HG03442 (cell line): ENCODE results near the gene WNT5A.
A peak's percentile ranks its signal among the peaks of the same experiment; 100 is the strongest.

Experiments used
- ATAC-seq: cut with Tn5 transposase; IDR thresholded peaks from one replicate; pipeline ENCODE4 v1.9.1; 2021; ENCODE audit warnings: mild to moderate bottlenecking, moderate library complexity; ENCODE audit not compliant: unreplicated experiment

Gene WNT5A

GRCh38 chr3:55482496-55483195 lies 4.5 kb downstream of the WNT5A start:
- ATAC-seq: no peak

GRCh38 chr3:55481744-55482495 lies 5.2 kb downstream of the WNT5A start:
- no peak for ATAC-seq

- ATAC-seq: no peak
Observed at GRCh38 chr3:55480911-55481743, 6.0 kb downstream of the WNT5A start.

DNA sequence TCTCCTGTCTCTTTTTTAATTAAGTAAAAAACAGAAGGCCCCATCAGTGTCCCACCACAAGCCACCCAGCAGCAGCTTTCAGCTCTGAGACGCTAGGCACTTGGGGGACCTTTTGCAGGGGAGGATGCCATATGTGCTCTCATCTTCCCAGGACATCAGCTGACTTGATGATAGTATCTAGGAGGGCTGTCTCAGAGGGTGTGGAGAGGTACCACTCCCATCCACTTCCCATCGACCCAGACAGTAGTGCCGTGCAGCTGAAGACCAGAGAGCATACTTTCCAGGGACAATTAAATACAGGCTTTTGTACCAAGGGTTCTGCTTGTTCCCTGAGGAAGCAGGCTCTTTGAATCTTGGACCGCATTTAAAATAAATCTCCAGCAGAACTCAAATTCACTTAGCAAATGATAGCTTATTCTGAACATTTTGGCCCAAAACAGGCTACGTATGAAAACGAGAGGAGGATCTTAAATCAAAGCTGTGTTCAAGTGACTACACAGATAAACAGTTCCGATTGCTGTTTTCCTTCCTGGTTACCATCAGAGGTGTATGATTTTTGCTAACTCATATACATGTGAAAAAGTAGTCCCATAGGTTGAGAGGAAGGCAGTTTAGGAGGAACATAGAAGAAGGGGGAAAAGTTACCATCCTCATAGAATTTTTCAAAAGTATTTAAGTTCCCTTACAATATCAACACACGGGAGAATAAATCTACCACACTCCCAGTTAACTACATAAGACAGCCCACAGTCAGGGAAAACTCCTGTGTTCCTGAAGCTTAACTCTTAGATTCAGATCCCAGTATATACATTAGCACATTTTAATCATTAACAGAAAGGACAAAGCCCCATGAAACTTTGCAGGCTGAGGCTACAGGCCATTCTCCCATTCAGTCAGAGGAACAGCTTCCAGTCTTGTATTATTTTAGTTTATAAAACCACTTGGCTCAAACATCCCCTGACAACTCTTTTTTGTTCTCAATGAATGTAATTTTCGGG lies 9.5 kb downstream of the WNT5A start:
- no peak for ATAC-seq

DNA sequence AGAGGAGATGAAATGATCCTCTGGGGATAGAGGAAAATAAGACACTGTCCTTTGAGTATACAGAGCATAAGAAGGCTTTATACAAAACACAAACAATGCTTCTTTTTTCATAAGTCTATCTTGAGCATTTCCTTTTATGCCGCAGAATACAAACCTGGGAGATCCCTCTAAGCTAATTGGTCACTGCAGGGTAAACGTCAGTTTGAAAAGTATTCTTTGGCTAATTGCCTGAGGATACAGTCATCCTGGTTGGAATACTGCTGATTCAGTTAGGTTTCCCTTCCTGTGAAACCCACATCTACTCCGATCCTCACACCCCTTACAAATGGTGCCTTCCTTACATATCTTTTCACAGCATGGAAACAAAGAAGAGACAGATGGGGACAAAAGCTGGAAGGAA lies 10.6 kb downstream of the WNT5A start:
- ATAC-seq: no peak

DNA sequence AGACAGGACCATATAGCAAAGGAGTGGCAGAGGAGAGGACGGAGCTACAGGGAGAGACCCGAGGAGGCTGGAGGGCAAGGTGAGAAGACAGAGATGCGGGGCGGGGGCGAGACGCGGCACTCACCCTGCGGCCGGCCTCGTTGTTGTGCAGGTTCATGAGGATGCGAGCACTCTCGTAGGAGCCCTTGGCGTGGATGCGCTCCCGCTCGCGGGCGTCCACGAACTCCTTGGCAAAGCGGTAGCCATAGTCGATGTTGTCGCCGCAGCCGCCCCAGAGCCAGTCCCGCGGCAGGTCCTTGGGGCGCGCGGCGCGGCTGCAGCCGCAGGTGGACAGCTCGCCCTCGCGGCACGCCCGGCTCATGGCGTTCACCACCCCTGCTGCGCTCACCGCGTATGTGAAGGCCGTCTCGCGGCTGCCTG lies 12.9 kb downstream of the WNT5A start:
- ATAC-seq: no peak

DNA sequence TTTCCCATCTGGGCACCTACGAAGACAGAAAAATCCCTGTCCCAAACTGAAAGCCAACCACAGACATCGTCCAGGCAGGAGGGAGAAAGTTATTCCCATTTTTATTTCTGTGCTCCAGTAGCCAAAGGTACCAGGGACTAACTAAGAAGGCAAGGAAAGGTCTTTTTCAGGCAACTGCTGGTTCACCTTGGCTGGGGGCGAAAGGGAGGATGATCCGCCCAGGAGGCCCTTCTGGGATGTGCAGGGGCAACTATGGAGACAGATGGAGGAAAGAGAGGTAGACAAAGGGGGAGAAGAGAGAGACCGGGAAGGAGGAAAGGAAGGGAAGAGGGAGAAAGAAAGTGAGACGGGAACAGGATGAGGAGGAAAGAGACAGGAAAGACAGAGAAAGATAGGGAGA lies 13.3 kb downstream of the WNT5A start:
- no peak for ATAC-seq

DNA sequence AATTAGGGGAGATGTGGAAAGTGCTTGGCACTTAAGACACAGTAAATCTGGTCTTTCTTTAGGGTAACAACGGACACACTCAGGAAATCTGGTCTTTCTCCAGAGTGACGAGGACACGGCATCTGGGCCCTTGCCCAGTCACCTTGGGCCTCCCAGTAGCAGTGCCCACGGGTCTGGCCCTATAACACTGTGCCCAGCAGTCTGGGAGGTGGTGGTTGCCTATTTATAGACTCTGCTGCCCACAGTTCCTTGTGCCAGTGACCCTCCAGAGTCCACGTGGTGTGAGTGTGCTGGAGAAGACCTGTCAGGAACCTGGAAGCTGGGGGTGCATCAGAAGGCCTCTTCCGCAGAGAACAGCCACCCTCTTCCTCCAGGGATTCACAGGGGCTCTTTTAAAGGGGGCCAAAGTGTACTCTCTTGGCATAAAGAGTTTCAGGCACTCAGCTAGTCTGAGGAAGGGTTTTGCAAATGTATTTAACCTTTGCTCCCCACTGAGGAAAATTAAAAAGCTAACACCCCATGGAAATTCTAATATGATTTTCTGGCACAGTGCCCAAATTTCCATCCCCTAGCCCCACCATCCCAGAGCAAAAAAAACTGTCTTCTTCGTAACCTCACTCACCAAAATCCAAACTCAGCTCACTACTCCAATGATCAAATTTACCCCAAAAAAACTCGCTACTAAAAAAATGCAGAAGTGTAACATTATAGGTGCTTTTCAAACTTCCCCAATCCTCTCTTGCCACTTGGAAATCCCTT lies 15.4 kb downstream of the WNT5A start:
- ATAC-seq: no peak

GRCh38 chr3:55471084-55471483 lies 16.0 kb downstream of the WNT5A start:
- no peak for ATAC-seq

GRCh38 chr3:55469957-55470526 lies 17.1 kb downstream of the WNT5A start:
- ATAC-seq: no peak

DNA sequence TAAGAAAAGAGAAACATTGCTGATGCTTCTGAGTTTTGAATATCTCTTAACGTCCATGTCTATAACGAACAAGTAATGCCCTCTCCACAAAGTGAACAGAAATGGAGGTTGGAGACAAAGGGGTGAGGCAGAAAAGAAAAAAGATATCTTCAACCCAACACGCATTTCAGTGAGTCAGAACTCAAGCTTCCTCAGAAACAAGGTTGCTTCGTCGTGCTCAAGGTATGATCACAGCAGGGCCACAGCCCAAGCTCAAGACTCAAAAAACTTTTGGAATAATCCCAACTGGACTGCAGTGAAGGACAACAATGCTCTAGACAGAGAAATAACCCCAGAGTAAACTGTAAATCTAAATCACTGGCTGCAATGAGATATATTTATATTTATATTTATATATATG lies 18.9 kb downstream of the WNT5A start:
- ATAC-seq: no peak

GRCh38 chr3:55467099-55467498 lies 20.0 kb downstream of the WNT5A start:
- ATAC-seq: no peak

DNA sequence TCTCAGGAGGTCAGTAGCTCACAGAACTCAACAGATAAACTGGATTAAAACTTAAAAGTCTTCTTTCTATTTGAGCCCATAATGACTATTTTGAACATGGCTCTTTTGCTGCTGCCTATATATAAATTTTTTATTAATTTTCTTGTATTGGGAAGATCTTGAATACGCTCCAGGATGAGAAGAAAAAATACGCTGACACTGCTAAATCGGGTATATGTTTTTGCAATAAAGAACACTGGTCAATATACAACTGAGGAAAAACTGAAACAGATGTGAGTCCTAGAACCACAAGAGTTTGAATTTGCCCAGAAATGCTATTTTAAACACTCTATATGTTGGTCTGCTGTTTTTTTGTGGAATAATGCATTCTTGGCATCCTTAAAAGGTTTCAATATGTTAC lies 20.6 kb downstream of the WNT5A start:
- ATAC-seq: no peak

DNA sequence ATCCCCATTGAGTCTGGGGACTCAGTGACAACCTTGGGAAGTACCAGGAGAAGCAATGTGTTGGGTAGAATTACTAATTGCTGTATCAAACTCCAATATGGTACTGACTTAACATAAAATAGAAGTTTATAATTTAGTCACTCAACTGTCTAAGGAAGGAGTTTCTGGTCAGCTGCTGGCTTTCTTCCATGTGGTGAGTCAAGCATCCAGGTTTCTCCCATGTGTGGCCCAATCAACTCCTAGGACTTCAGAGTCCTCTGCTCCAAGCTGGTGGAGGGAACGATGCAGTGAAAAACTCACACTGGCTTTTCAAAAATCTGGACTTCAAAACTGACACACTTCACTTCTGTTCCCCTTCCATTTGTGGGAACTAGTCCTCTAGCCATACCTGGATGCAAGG lies 25.2 kb downstream of the WNT5A start:
- ATAC-seq: no peak

DNA sequence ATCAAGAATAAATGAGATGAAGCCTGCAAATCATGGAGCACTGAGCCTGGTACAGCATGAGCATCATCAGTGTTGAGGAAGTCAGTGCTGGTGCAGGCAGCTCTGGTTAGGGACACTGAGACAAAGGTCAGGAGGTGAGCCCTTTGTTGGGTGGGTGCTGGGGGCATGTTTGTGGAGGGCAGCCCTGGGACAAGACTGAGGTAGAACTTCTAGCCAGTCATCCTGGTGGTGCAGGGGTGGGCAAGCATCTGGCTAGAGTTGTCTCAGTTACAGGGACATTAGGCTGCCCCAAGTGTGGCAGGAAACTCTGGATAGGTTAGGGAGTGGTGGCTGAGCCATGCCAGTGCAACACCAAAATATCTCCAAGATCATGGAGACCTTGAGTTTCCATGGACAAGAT lies 27.3 kb downstream of the WNT5A start:
- no peak for ATAC-seq

- no peak for ATAC-seq
Observed at GRCh38 chr3:55458181-55458790, 28.8 kb downstream of the WNT5A start.

DNA sequence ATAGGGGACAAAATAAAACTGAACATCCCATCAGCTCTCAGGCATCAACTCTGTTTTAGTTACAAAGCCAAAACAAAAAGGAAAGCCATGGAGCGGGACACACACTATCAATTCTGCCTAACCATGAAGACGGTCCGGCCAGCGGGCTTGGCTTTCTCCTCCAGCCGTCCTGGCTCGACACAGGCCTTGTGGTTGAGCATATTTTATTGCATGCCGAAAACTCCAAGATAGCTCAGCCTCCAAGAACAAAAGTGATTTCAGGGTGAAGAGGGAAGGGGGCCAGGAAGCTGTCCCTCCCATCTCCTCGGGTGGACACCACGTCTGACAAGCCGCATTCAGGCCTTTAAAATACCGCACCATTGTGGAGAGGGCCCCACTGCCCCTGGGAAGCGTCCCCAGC lies 31.2 kb downstream of the WNT5A start:
- ATAC-seq: no peak

DNA sequence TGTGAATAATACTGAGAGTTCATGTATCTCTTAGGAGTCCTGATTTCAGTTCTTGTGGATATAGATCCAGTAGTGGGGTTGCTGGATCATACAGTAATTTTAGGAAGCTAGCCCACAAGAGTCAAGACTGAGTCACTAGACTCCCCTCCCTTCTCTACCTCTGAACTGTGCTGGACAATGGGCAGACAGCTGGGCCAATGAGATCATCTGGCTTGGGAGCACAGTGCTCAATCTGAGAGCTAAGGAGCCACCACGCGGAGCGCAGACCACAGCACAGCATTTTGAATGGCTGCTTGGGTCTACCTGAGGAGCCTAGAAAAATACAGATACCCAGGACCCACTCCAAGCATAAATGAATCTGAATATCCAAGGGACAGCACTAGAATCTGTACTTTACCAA lies 32.5 kb downstream of the WNT5A start:
- ATAC-seq: no peak

- peak; percentile 53 for ATAC-seq
Observed at GRCh38 chr3:55453886-55454496, 33.1 kb downstream of the WNT5A start.
